Dermis blood vessel endothelial cell (primary cell): Measurements from ENCODE around the gene MME. TPM values are rescaled to one million over a fixed set of nuclear protein-coding genes. Genes with fewer than 3 reads are reported as not detected.
"Not testable (repeated sequence)": the region's sequence is repeated elsewhere in the genome, so short reads cannot be mapped to it uniquely, and the experiment has no call there.

Experiments used
- DNase-seq: peaks from one replicate; pipeline ENCODE4 v3.0.0; 2010
- total RNA-seq: library from RNA; depleted of rRNA; stranded (reverse); fragments of >200 nt; gene quantifications from 2 replicates; pipeline ENCODE4 v1.2.3, GENCODE V29; 2014

Gene MME
- total RNA-seq, 1 donor from 2014 or later, result 7.3 TPM

DNA sequence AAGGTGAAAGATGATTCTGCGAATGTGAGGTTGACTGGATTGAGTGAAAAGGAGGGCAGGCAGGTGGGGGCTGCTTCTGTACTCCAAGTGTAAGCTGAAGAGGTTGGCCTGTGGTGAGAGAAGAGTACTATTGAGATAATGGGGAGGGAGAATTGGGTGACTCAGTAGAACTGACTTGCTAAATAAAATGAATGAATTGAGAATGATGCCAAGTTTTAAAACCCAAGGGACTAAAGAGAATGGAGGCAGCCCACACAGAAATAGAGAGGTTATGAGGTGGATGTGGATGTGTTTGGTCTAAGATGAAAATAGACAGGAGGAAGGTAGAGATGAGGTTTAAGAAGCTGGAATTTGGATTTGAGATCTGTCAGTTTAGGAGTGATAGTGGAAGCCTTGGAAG lies 5.9 kb downstream of the MME start:
- DNase-seq, result no peak

GRCh38 chr3:155088706-155089345 lies 8.7 kb downstream of the MME start:
- DNase-seq, result no peak

GRCh38 chr3:155089495-155089894 lies 9.4 kb downstream of the MME start:
- no peak for DNase-seq

DNA sequence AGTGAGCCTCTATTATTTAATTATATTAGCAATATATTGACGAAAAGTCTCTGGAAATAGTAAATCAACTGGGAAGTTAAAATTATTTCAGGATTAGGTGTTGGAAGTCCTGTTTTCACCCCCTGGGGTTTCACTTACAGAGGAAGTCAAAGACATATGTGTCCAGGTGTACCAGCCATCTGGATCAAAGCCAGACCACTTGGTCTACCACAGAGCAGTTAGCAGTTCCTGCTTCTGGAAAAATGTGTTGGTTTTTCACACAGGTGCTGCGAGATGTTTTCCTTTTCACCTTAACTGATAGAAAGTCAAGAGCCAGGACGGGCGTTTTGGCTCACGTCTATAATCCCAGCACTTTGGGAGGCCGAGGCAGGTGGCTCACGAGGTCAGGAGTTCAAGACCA lies 13.1 kb downstream of the MME start:
- no peak for DNase-seq

DNA sequence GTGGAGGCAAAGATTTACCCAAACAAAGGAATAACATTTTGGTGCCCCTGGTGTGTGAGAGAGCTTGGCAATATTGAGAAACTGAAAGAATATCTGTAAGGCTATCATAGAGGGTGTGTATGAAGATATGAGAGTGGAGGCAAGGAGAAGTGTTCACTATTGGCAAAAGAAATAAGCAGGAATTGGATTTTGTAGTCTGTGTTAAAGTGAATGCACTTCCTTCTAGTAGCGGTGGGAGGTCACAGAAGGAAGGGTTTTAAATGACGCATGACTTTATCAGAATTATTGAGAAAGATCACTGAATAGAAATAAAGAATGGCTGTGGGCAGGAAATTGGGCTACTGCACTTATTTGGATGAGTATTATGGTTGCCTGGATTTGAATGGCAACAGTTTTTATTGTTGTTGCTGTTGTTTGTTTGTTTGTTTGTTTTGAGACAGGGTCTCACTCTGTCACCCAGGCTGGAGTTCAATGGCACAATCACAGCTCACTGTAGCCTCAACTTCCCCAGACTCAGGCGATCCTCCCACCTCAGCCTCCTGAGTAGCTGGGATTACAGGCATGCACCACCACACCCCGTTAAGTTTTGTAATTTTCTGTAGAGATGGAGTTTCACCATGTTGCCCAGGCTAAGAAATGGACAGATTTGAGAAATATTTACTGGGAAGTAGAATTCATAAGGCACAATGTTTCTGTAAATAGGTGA lies 16.3 kb downstream of the MME start:
- no peak for DNase-seq

- DNase-seq, result no peak
Measured at GRCh38 chr3:155097009-155097349, 16.9 kb downstream of the MME start.

DNA sequence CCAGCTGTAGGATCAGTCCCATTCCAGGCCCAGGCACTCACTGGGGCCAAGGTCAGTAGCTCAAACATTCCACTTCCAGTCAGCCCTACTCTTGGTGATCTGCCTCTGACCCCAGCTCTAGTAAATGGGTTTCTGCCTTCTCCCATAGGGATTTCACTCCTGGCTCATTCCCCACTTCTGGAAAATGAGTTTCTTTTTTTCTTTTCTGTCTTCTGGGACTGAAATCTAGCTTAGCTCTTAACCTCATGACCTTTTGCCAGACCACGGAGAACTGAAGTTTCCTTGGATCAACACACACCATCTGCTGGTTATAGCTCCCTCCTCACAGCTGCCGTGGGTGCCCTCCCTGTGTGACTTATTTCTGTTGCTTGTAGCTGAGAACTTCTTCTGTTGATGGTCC lies 21.3 kb downstream of the MME start:
- no peak for DNase-seq

- no peak for DNase-seq
Measured at GRCh38 chr3:155102329-155102728, 22.2 kb downstream of the MME start.

DNA sequence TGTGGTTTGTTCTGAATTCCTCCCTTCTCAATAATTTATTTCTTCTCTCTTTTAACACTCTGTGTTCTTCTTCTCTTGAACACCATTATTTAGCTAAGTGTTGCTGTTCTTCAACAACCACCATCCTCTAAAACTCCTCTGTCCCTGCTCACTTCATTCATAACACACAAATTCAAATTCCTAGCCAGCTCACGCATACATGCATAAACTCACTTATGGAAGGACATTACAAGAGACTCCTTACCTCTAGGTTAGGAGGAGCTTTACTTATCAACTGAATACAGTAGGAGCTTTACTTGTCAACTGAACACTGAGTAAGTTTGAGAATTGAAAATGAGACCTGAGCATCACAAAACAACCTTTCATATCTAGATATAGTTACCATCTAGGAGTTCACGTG lies 23.6 kb downstream of the MME start:
- no peak for DNase-seq

DNA sequence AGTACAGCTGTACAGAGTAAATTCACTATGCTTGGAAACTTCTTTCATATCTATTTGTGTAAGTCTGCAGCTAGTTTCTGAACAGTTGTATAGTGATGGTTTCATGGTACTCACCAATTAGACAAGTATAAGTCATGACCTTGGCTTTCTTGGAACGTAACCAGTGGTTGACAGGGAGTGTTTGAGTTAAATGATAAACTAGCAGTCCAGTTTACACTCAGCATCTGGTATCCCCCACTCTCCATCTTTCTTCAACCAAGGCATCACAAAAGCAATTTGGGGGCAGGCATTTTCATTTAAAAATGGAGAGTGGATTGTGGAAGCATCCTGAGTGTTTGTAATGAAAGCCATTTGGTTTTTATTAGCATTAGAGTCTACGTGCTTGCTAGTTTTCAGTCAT lies 26.0 kb downstream of the MME start:
- no peak for DNase-seq

GRCh38 chr3:155110022-155110421 lies 29.9 kb downstream of the MME start:
- no peak for DNase-seq

- DNase-seq, result no peak
Measured at GRCh38 chr3:155110996-155111901, 31.1 kb downstream of the MME start.

DNA sequence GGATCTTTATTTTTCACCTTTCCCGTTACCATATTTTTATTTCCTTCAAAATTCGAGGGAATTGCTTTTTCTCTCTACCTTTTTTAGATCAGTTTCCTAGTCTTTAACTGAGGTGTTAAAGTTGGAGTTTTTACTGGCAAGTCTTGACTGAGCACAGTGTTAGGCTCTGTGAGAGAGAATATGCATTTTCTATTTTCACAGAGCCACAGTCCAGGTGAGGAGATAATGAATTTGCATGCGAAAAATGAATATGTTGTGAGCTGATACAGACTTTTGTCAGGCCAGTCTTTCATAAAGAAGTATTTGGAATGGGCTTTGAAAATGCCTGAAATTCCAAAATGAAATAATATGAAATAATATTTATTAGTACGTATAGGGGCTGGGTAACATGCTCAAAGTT lies 31.9 kb downstream of the MME start:
- no peak for DNase-seq

DNA sequence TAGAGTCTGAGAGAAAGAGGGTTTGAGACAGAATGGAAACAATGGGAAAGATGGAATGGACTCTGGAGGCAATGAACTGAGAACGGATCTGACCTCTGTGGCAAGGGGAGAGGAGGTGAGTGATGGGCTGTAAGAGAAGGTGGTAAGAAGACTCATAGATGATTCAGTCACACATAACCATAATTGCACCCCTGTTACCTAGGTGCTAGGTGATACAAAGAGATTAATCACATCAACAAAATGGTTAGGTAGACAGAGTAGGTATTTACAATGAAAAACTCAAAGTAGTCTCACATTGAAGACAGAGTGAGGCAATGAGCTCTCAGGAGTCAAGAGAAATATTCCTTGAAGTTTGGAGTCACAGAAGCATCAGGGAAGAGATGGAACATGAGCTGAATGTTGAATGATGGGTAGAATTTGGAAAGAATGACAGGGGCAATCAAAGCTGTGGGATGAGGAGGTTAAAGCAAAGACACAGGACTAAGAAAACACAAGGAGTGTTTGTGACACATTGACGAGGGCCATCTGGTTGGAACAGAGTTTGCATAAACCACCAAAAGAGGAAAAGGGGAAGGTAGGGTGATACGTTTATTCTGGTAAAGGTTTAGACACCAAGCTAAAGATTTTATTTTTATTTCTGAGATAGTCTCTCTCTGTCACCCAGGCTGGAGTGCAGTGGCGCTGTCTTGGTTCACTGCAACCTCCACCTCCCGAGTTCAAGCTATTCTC lies 32.7 kb downstream of the MME start:
- no peak for DNase-seq

DNA sequence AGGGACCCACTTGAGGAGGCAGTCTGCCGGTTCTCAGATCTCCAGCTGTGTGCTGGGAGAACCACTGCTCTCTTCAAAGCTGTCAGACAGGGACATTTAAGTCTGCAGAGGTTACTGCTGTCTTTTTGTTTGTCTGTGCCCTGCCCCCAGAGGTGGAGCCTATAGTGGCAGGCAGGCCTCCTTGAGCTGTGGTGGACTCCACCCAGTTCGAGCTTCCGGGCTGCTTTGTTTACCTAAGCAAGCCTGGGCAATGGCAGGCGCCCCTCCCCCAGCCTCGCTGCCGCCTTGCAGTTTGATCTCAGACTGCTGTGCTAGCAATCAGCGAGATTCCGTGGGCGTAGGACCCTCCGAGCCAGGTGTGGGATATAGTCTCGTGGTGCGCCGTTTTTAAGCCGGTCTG lies 44.6 kb downstream of the MME start:
- DNase-seq, result not testable (repeated sequence)

- no peak for DNase-seq
Measured at GRCh38 chr3:155129396-155129795, 49.3 kb downstream of the MME start.

DNA sequence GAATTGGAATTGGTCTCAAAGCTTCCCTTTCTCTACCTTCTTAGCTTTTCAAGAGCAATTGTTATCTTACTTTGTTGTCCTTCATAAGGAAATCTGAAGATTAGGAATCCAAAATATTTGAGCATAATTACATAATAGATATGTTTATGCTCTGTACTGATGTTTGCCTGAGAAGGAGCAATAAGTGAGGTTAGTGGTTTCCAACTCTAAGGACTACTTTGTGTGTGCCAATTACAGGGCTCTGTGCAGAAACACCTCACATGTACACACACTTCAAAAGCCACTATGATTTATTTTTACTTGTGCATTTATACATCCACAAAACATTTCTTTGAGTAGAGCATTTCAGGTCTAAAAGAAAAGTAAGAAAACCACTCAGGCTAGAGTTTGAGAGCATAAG lies 49.9 kb downstream of the MME start:
- DNase-seq, result no peak

DNA sequence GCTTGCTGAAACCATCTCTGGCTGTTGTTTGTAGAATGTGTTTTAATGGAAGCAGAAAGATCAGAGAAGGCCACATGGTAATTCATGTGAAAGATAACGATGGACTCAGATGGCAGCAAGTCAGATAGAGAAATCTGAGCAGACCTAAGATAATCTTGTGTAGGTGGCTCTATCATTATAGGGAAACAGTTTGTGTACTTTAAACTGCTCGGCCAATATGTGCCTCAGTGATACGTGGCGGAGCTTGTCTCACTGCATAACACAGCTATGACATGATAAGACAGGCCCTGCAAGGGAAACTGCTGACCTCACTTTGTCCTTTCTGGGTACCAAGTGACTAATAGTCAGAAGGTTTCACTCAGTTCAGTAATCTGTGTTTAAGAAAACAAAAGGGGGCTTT lies 51.0 kb downstream of the MME start:
- no peak for DNase-seq

DNA sequence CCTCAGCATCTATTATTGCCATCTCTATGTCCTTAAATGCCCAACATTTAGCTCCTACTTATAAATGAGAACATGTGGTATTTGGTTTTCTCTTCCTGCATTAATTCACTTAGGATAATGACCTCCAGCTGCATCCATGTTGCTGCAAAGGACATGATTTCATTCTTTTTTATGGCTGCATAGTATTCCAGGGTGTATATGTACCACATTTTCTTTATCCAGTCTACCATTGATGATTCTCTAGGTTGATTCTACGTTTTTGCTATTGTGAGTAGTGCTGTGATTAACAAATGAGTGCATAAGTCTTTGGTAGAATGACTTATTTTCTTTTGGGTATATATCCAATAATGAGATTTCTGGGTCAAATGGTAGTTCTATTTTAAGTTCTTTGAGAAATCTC lies 54.2 kb downstream of the MME start:
- DNase-seq, result not testable (repeated sequence)

DNA sequence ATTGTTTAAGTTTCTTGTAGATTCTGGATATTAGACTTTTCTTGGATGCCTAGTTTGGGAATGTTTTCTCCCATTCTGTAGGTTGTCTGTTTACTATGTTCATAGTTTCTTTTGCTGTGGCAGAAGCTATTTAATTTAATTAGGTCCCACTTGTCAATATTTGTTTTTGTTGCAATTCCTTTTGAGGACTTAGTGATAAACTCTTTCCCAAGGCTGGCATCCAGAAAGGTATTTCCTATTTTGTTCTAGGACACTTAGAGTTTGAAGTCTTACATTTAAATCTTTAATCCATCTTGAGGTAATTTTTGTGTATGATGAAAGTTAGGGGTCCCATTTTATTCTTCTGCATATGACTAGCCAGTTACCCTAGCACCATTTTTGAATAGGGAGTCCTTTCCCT lies 54.9 kb downstream of the MME start:
- DNase-seq, result no peak

- no peak for DNase-seq
Measured at GRCh38 chr3:155138677-155139076, 58.6 kb downstream of the MME start.

DNA sequence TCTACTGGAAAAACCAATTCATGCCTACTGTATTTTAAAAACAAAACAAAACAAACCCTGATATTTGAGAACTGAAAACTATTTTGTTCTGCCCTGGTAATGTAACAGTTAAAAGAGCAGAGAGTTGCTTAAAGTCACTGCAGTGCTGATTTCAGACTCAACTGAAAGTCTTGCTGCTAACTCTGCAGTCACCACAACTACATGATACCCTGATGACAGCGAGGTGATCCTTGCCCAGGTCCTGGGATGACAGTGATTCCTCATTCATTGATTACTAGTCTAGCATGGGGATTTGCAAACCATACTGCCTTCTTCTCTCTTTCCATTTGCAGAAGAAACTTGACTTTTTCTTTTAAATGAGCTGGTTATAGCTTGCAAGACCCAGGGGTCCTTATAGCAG lies 67.5 kb downstream of the MME start:
- DNase-seq, result no peak

DNA sequence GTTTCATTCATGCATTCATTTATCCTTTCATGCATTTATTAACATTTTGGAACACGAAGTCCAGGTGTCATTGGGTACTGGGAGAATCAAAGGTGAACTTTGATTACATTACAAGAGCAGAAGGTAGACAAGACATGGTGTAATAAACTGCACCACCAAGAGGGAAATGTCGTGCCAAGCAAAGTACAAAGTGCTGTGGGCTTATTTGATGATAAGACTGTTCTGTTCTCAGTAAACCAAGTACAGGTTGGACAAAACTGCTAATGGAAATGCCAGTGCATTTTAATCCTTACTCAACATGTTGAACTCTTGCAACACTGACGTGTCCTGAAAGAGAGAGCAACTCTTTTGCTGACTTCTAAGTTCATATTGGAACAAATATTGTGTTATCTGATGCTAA lies 69.4 kb downstream of the MME start:
- DNase-seq, result no peak
